Loucy (cell line): ENCODE measurements around the gene GIPC2.

Source experiments
- EZH2phosphoT487 ChIP-seq: fragments of 200-600 bp; IDR thresholded peaks from 2 replicates; pipeline ENCODE4 v1.6.1; 2018; ENCODE audit warnings: antibody characterized with exemption, mild to moderate bottlenecking, moderate library complexity, borderline replicate concordance
- TF ChIP-seq, protein P1 (sequence below): fragments of 200-600 bp; sonication (generic); conservative IDR thresholded peaks from 2 replicates; pipeline ENCODE4 v1.5.1; 2014; ENCODE audit warnings: mild to moderate bottlenecking, antibody characterized with exemption, low read length

GRCh38 chr1:78170859-78171258, 125.1 kb downstream of the GIPC2 start:
- TF ChIP-seq, protein P1, sequence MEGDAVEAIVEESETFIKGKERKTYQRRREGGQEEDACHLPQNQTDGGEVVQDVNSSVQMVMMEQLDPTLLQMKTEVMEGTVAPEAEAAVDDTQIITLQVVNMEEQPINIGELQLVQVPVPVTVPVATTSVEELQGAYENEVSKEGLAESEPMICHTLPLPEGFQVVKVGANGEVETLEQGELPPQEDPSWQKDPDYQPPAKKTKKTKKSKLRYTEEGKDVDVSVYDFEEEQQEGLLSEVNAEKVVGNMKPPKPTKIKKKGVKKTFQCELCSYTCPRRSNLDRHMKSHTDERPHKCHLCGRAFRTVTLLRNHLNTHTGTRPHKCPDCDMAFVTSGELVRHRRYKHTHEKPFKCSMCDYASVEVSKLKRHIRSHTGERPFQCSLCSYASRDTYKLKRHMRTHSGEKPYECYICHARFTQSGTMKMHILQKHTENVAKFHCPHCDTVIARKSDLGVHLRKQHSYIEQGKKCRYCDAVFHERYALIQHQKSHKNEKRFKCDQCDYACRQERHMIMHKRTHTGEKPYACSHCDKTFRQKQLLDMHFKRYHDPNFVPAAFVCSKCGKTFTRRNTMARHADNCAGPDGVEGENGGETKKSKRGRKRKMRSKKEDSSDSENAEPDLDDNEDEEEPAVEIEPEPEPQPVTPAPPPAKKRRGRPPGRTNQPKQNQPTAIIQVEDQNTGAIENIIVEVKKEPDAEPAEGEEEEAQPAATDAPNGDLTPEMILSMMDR = no peak
- no peak for TF ChIP-seq EZH2phosphoT487
